Mammary epithelial cell (primary cell): Measurements from ENCODE around the gene RPE65.

Source experiments
- CTCF ChIP-seq, 2 donors: IDR thresholded peaks in 1 of 2; conservative IDR thresholded peaks in 1 of 2; 2 replicates each; pipeline ENCODE4 v1.5.1; 2011 to 2012; ENCODE audit warnings: inconsistent platforms in 2 of 2, low read length in 2 of 2, mild to moderate bottlenecking in 2 of 2, control low read depth in 1 of 2, low read depth in 1 of 2; ENCODE audit not compliant: insufficient read depth in 1 of 2; ENCODE audit errors: extremely low read depth in 1 of 2
- EZH2 ChIP-seq: IDR thresholded peaks from 2 replicates; pipeline ENCODE4 v1.6.1; 2012; ENCODE audit warnings: low read length, inconsistent platforms, borderline replicate concordance

DNA sequence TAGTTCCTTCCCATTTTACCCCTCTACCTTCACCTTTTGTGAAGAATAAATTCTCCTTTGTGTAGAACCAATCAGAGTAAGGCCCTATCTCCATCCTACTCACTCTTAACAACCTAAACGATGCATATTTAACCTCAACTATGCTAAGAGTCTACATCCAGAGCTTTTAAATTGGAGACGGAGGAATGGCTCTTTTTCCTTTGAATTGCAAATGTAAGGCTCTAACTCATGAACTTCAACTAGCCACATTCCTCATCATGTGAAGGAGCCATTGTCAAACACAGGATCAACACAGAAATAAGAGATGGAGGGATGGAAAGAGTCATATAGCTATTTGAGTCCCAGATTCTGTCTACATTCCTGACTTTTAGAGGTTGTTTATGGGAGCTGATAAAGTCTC is 28.9 kb upstream of the RPE65 start:
- TF ChIP-seq CTCF (conservative IDR thresholded peaks at IDR 0.05 in 1 of 2, IDR thresholded peaks at IDR 0.05 in 1 of 2; ENCODE audit: extremely low read depth in 1 of 2, insufficient read depth in 1 of 2, low read depth in 1 of 2, low read length in 2 of 2) (no peak), EZH2 (no peak)
